HAP-1 (cell line): ENCODE results near the gene PCSK5.

Source experiments
- DNase-seq, 2 experiments: peaks; one replicate each; pipeline ENCODE4 v3.0.0-alpha.2; 2016 to 2020; ENCODE audit warnings: low spot score in 2 of 2
- H3K27me3 ChIP-seq: fragments of 250-450 bp; sonication (Bioruptor Pico); 2 replicates; pipeline ENCODE4 v1.5.1; 2020; ENCODE audit warnings: low read depth, mild to moderate bottlenecking, moderate library complexity
- H3K36me3 ChIP-seq: fragments of 250-450 bp; sonication (Bioruptor Pico); replicated peaks from 2 replicates; pipeline ENCODE4 v1.5.1; 2020; ENCODE audit warnings: mild to moderate bottlenecking
- H3K4me1 ChIP-seq: fragments of 250-450 bp; sonication (Bioruptor Pico); 2 replicates; pipeline ENCODE4 v1.5.1; 2020; ENCODE audit warnings: mild to moderate bottlenecking
- H3K4me3 ChIP-seq: fragments of 250-450 bp; sonication (Bioruptor Pico); 2 replicates; pipeline ENCODE4 v1.5.1; 2020; ENCODE audit warnings: mild to moderate bottlenecking, moderate library complexity
- H3K9me3 ChIP-seq: fragments of 250-450 bp; sonication (Bioruptor Pico); 2 replicates; pipeline ENCODE4 v1.5.1; 2020; ENCODE audit warnings: mild to moderate bottlenecking, moderate library complexity
- in situ Hi-C: fragments of 300-500 bp; cut with MboI; formaldehyde crosslinking; loops from 3 replicates; pipeline ENCODE4 v1.14.3; 2020; ENCODE audit warnings: low sequenced_read_pairs, inconsistent platforms, mixed read lengths

PCSK5 gene

GRCh38 chr9:76401176-76401575 lies 510.7 kb downstream of the PCSK5 start:
- no peaks in the 10 kb centered on the region for H3K9me3 ChIP-seq
- H3K27me3 ChIP-seq, result no peaks in the 10 kb centered on the region
- peaks cover 4% of the 10 kb centered on the region for H3K4me1 ChIP-seq
- no peak overlapping the region for H3K4me3 ChIP-seq
- no peak for DNase-seq
- no peaks in the 10 kb centered on the region for H3K36me3 ChIP-seq
- in situ Hi-C loops, result no loop called here

- DNase-seq, result peak in 1 of 2 experiments; percentile 10
- no peaks in the 10 kb centered on the region for H3K27me3 ChIP-seq
- H3K36me3 ChIP-seq, result no peaks in the 10 kb centered on the region
- in situ Hi-C loops, result no loop called here
- H3K4me1 ChIP-seq, result no peaks in the 10 kb centered on the region; the same call in 1 of the 2 replicates
- no peaks in the 10 kb centered on the region for H3K9me3 ChIP-seq
- H3K4me3 ChIP-seq, result no peak overlapping the region
Measured at GRCh38 chr9:76401580-76402354, 511.3 kb downstream of the PCSK5 start.

- Histone ChIP-seq H3K4me3 (no peak overlapping the region), H3K27me3 (no peaks in the 10 kb centered on the region), H3K4me1 (no peaks in the 10 kb centered on the region; the same call in 1 of the 2 replicates), H3K9me3 (no peaks in the 10 kb centered on the region), H3K36me3 (no peaks in the 10 kb centered on the region)
- DNase-seq, result peak in 1 of 2 experiments; percentile 42
- in situ Hi-C loops, result no loop called here
Measured at GRCh38 chr9:76403352-76403751, 512.9 kb downstream of the PCSK5 start.

- Histone ChIP-seq H3K9me3 (no peaks in the 10 kb centered on the region), H3K36me3 (no peaks in the 10 kb centered on the region), H3K4me3 (no peak overlapping the region), H3K4me1 (no peaks in the 10 kb centered on the region; the same call in 1 of the 2 replicates), H3K27me3 (no peaks in the 10 kb centered on the region)
- in situ Hi-C loops, result no loop called here
- DNase-seq, result no peak
Measured at GRCh38 chr9:76404401-76404800, 513.9 kb downstream of the PCSK5 start.

GRCh38 chr9:76405340-76405739 lies 514.9 kb downstream of the PCSK5 start:
- in situ Hi-C loops, result no loop called here
- no peak for DNase-seq

GRCh38 chr9:76405868-76406267 lies 515.4 kb downstream of the PCSK5 start:
- in situ Hi-C loops, result no loop called here
- Histone ChIP-seq H3K4me1 (no peaks in the 10 kb centered on the region; the same call in 1 of the 2 replicates), H3K9me3 (no peaks in the 10 kb centered on the region), H3K36me3 (no peaks in the 10 kb centered on the region), H3K27me3 (no peaks in the 10 kb centered on the region), H3K4me3 (no peak overlapping the region)
- DNase-seq, result no peak

More at GRCh38 chr9:76405340-76405739, 514.9 kb downstream of the PCSK5 start:
- H3K9me3 ChIP-seq, result no peaks in the 10 kb centered on the region
- no peaks in the 10 kb centered on the region for H3K36me3 ChIP-seq
- no peak overlapping the region for H3K4me3 ChIP-seq
- H3K27me3 ChIP-seq, result no peaks in the 10 kb centered on the region
- no peaks in the 10 kb centered on the region; the same call in 1 of the 2 replicates for H3K4me1 ChIP-seq
